Measurements from ENCODE around the gene PDIA2.

DNA sequence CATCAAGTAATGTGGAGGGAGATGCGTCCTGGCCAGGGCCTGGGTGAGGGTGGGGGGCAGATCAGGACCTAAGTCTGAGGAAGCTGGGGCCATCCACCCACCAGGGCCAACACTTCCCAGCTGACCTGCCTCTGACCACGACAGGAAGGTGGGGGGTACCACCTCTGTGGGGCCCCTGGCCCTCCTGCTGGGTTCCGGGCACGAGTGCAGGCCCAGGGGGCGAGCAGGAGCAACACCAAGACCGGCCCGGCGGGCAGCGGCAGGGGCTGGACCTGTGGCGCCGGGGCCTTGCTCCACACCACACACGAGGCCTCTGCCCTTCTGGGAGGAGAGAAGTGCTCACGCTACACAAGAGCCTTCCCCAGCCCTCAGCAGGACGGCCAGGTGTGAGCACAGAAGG is 13.3 kb downstream of the PDIA2 start:
- TF ChIP-seq EZH2 (IDR thresholded peaks at IDR 0.05; ENCODE audit: insufficient read depth, poor library complexity, severe bottlenecking) (no peak), EZH2phosphoT487 (IDR thresholded peaks at IDR 0.05; ENCODE audit: insufficient read depth, low read depth) (no peak)

All from GM23248 (cell line).